Left forelimb (tissue), 1 donor: ENCODE measurements around the gene C12orf43.
"Not testable (repeated sequence)": the region's sequence is repeated elsewhere in the genome, so short reads cannot be mapped to it uniquely, and the experiment has no call there.

Experiments used
- DNase-seq: peaks from one replicate; pipeline ENCODE4 v3.0.0-alpha.2; 2018; ENCODE audit warnings: low spot score

C12orf43 gene

GRCh38 chr12:121015825-121016766 is at the start of gene C12orf43:
C12orf43 (minus strand) TSS chr12:121016487; CDS start chr12:121016474, 13 bp downstream.
- peak; percentile 90 for DNase-seq

GRCh38 chr12:121065345-121065744 is 49.1 kb upstream of the C12orf43 start:
- no peak for DNase-seq

GRCh38 chr12:121064586-121064985 is 48.3 kb upstream of the C12orf43 start:
- DNase-seq: not testable (repeated sequence)

- no peak for DNase-seq
Measured at GRCh38 chr12:121064116-121064515, 47.8 kb upstream of the C12orf43 start.

- no peak for DNase-seq
Measured at GRCh38 chr12:121062391-121063045, 46.2 kb upstream of the C12orf43 start.

- no peak for DNase-seq
Measured at GRCh38 chr12:121061831-121062230, 45.5 kb upstream of the C12orf43 start.

GRCh38 chr12:121060149-121061001 is 44.1 kb upstream of the C12orf43 start:
- DNase-seq: no peak

GRCh38 chr12:121059031-121059898 is 43.0 kb upstream of the C12orf43 start:
- no peak for DNase-seq

GRCh38 chr12:121057794-121058193 is 41.5 kb upstream of the C12orf43 start:
- no peak for DNase-seq

GRCh38 chr12:121053706-121054105 is 37.4 kb upstream of the C12orf43 start:
- no peak for DNase-seq

GRCh38 chr12:121050725-121051124 is 34.4 kb upstream of the C12orf43 start:
- DNase-seq: no peak

- DNase-seq: no peak
Measured at GRCh38 chr12:121048442-121048841, 32.2 kb upstream of the C12orf43 start.

- not testable (repeated sequence) for DNase-seq
Measured at GRCh38 chr12:121047400-121047799, 31.1 kb upstream of the C12orf43 start.

GRCh38 chr12:121043067-121043466 is 26.8 kb upstream of the C12orf43 start:
- DNase-seq: no peak

- no peak for DNase-seq
Measured at GRCh38 chr12:121038861-121039668, 22.8 kb upstream of the C12orf43 start, which contains the start of gene OASL. OASL (minus strand) TSS chr12:121039246; CDS start chr12:121038971, 275 bp downstream.

- no peak for DNase-seq
Measured at GRCh38 chr12:121036810-121037326, 20.6 kb upstream of the C12orf43 start.

GRCh38 chr12:121034616-121035305 is 18.5 kb upstream of the C12orf43 start:
- no peak for DNase-seq

- no peak for DNase-seq
Measured at GRCh38 chr12:121033625-121034349, 17.5 kb upstream of the C12orf43 start.
